ENCODE measurements around the gene PPM1J. TPM values are rescaled to one million over a fixed set of nuclear protein-coding genes. Genes with fewer than 3 reads are reported as not detected.

PPM1J gene
- total and polyA plus RNA-seq, 9 of the 15 experiments (the other 6 are each of a cell fraction or from before 2014, with no cell fraction given), result 0.25 to 10.5 (median 4.2) TPM

GRCh38 chr1:112710586-112710985 is 4.5 kb downstream of the PPM1J start:
- BruUV-seq (replicated peaks), result no TSS peak
- Histone ChIP-seq H2AFZ (ENCODE audit: low read depth, low read length) (no peak overlapping the region), H3K9me1 (ENCODE audit: control insufficient read depth, insufficient read depth, low read length) (no peaks in the 10 kb centered on the region), H3K27me3 (ENCODE audit: control insufficient read depth in 2 of 2, insufficient read depth in 2 of 2, low read length in 2 of 2) (no peaks in the 10 kb centered on the region), H3K9me3 (replicated peaks; ENCODE audit: control insufficient read depth, insufficient read depth, low read depth, low read length) (no peaks in the 10 kb centered on the region), H3K27ac (ENCODE audit: extremely low read depth, low read depth, low read length) (no peak overlapping the region), H3K4me1 (replicated peaks in 1 of 2; ENCODE audit: control insufficient read depth in 2 of 2, insufficient read depth in 2 of 2, low read length in 2 of 2) (peaks cover 24 to 39% of the 10 kb centered on the region in 2 experiments), H3K79me2 (ENCODE audit: control insufficient read depth, insufficient read depth, low read length) (peaks cover 14% of the 10 kb centered on the region), H3K9ac (ENCODE audit: insufficient read depth in 1 of 2, low read depth in 2 of 2, low read length in 2 of 2) (peak overlapping the region in 1 of 2 experiments; percentile 26; a peak in 1 of 4 replicates), H3K36me3 (ENCODE audit: control insufficient read depth, insufficient read depth, low read length) (peaks cover under 1% of the 10 kb centered on the region; the same call in 1 of the 3 replicates), H4K20me1 (replicated peaks; ENCODE audit: control insufficient read depth, insufficient read depth, low read length) (no peaks in the 10 kb centered on the region), H3K4me3 (no peak overlapping the region), H3K4me2 (ENCODE audit: insufficient read depth, low read length) (no peak overlapping the region)
- FAIRE-seq (no peak), ATAC-seq (no peak), DNase-seq (ENCODE audit: extremely low read depth in 1 of 4, low spot score in 3 of 4) (no peak)
- CTCF ChIA-PET (ENCODE audit: low intra/inter-chr PET ratio), result no interaction called here
- intact Hi-C loops (cut with micrococcal nuclease), result loop anchor here (10.0 kb wide), 1 partner anchor 434 kb away; no protein-coding TSS in a partner anchor
- TF ChIP-seq NRF1 (conservative IDR thresholded peaks at IDR 0.05 in 1 of 2, IDR thresholded peaks at IDR 0.05 in 1 of 2) (no peak), SNAPC5 (CRISPR knock-in tag; IDR thresholded peaks at IDR 0.05) (no peak), TCF3 (CRISPR knock-in tag; IDR thresholded peaks at IDR 0.05) (no peak), RBM15 (IDR thresholded peaks at IDR 0.05; ENCODE audit: insufficient read depth, low read length) (no peak), DACH1 (IDR thresholded peaks at IDR 0.05; ENCODE audit: partially characterized antibody) (no peak), PTRF (tag; IDR thresholded peaks at IDR 0.05) (no peak), SMAD4 (CRISPR knock-in tag; conservative IDR thresholded peaks at IDR 0.05) (no peak), LARP7 (IDR thresholded peaks at IDR 0.05) (no peak), DDX20 (tag; IDR thresholded peaks at IDR 0.05; ENCODE audit: low read depth) (no peak), SETDB1 (IDR thresholded peaks at IDR 0.05; ENCODE audit: low read length) (no peak), SMAD3 (CRISPR knock-in tag; conservative IDR thresholded peaks at IDR 0.05) (no peak), HLTF (IDR thresholded peaks at IDR 0.05) (no peak), JUN (IDR thresholded peaks at IDR 0.05; ENCODE audit: borderline replicate concordance, low read depth, low read length) (no peak), JUN (CRISPR knock-in tag; IDR thresholded peaks at IDR 0.05; ENCODE audit: borderline replicate concordance) (no peak), CTCFL (IDR thresholded peaks at IDR 0.05; ENCODE audit: borderline replicate concordance, insufficient read depth, low read depth, low read length, poor library complexity, severe bottlenecking) (no peak), POLR2AphosphoS5 (IDR thresholded peaks at IDR 0.05; ENCODE audit: control insufficient read depth, insufficient read depth, low read depth, low read length) (no peak), RFX7 (CRISPR knock-in tag; IDR thresholded peaks at IDR 0.05) (no peak)
- WGBS (ENCODE audit: insufficient coverage, low coverage, missing lambda C conversion rate), result 34% methylated on average over 3 of the region's 3 CpGs
- in situ Hi-C loops (cut with MboI), result no loop called here
- POLR2A ChIA-PET, result interaction anchor here (0.6 to 2.2 kb wide), 3 partner anchors 23 to 1326 kb away, joined by 3 to 6 read pairs (median 3); partner anchors contain the start of gene ST7L
